Transverse colon (tissue), 4 donors: ENCODE data around the gene MVD. TPM values are rescaled to one million over a fixed set of nuclear protein-coding genes. Genes with fewer than 3 reads are reported as not detected.
A peak's percentile ranks its signal among the peaks of the same experiment; 100 is the strongest.

Source experiments
- DNase-seq: peaks from one replicate; pipeline ENCODE4 v3.0.0-alpha.2; 2019
- H3K27ac ChIP-seq, 4 donors: fragments of 200-600 bp; sonication (generic); 2 replicates each; pipeline ENCODE4 v1.5.1; 2016 to 2018; ENCODE audit warnings: inconsistent platforms in 4 of 4
- H3K27me3 ChIP-seq: fragments of 200-600 bp; sonication (generic); 2 replicates; pipeline ENCODE4 v1.5.1; 2017; ENCODE audit warnings: inconsistent platforms
- H3K36me3 ChIP-seq, 4 donors: fragments of 200-600 bp; sonication (generic); 2 replicates each; pipeline ENCODE4 v1.5.1; 2017 to 2019; ENCODE audit warnings: inconsistent platforms in 4 of 4
- H3K4me1 ChIP-seq, 4 donors: fragments of 200-600 bp; sonication (generic); 2 replicates each; pipeline ENCODE4 v1.5.1; 2017 to 2020; ENCODE audit warnings: inconsistent platforms in 4 of 4
- H3K4me3 ChIP-seq, 4 donors: fragments of 200-600 bp; sonication (generic); 1 replicate in 1 of 4; 2 replicates in 3 of 4; pipeline versions ENCODE4 v1.5.1 to v1.6.1; 2017 to 2019; ENCODE audit warnings: inconsistent platforms in 4 of 4
- H3K9me3 ChIP-seq, 2 donors: fragments of 200-600 bp; sonication (generic); 2 replicates each; pipeline ENCODE4 v1.5.1; 2017 to 2019; ENCODE audit warnings: inconsistent platforms in 2 of 2
- EP300 ChIP-seq: sonication (generic); formaldehyde crosslinking; IDR thresholded peaks from one replicate; pipeline ENCODE4 v1.6.1; 2017; ENCODE audit warnings: antibody characterized with exemption, low read depth
- POLR2A ChIP-seq: fragments of 450-650 bp; IDR thresholded peaks from one replicate; pipeline ENCODE4 v1.6.1; 2016; ENCODE audit warnings: antibody characterized with exemption, mild to moderate bottlenecking, moderate library complexity
- POLR2AphosphoS5 ChIP-seq, 3 donors: sonication (generic); formaldehyde crosslinking; IDR thresholded peaks; one replicate each; pipeline ENCODE4 v1.6.1; 2016; ENCODE audit warnings: antibody characterized with exemption in 3 of 3
- WGBS, 2 donors: methylation state at CpG; one replicate each; pipeline ENCODE4 v1.1.5; 2018; ENCODE audit warnings: low coverage in 1 of 2; 5-methylcytosine and 5-hydroxymethylcytosine counted together
- in situ Hi-C, 4 donors: fragments of 200-750 bp; cut with MboI; loops; one replicate each; pipeline versions ENCODE4 v1.15.0 to v1.15.1; 2017; ENCODE audit warnings: low sequenced_read_pairs in 3 of 4, low pct_ligation_motif_present in 1 of 4, low pct_unique_long_range_greater_than_20kb in 1 of 4
- intact Hi-C: fragments of 100-400 bp; cut with DNase I; formaldehyde crosslinking; loops from one replicate; pipeline ENCODE4 v1.15.1; 2023; ENCODE audit warnings: low total_unique reads
- total RNA-seq, 4 donors: library from RNA; depleted of rRNA; stranded (reverse); fragments of >200 nt; gene quantifications; one replicate each; pipeline ENCODE4 v1.1.0, GENCODE V29; 2016
- TF ChIP-seq, protein P1 (sequence below), 5 experiments: fragments of 200-600 bp in 3 of 5; fragments of 450-650 bp in 2 of 5; sonication (generic) in 3 of 5; IDR thresholded peaks; 1 replicate in 2 of 5; 2 replicates in 3 of 5; pipeline ENCODE4 v1.5.1; 2016 to 2017; ENCODE audit warnings: antibody characterized with exemption in 5 of 5, inconsistent platforms in 3 of 5, mild to moderate bottlenecking in 2 of 5, moderate library complexity in 1 of 5

Gene MVD
- total RNA-seq, 4 donors from 2014 or later, result 20.5 to 75.6 (median 47.3) TPM

GRCh38 chr16:88617268-88618031, 45.4 kb downstream of the MVD start:
- TF ChIP-seq POLR2AphosphoS5 (IDR thresholded peaks at IDR 0.05), result peak in 1 of 3 donors; percentile 30
- no peak for TF ChIP-seq POLR2A
- TF ChIP-seq, protein P1, sequence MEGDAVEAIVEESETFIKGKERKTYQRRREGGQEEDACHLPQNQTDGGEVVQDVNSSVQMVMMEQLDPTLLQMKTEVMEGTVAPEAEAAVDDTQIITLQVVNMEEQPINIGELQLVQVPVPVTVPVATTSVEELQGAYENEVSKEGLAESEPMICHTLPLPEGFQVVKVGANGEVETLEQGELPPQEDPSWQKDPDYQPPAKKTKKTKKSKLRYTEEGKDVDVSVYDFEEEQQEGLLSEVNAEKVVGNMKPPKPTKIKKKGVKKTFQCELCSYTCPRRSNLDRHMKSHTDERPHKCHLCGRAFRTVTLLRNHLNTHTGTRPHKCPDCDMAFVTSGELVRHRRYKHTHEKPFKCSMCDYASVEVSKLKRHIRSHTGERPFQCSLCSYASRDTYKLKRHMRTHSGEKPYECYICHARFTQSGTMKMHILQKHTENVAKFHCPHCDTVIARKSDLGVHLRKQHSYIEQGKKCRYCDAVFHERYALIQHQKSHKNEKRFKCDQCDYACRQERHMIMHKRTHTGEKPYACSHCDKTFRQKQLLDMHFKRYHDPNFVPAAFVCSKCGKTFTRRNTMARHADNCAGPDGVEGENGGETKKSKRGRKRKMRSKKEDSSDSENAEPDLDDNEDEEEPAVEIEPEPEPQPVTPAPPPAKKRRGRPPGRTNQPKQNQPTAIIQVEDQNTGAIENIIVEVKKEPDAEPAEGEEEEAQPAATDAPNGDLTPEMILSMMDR (IDR thresholded peaks at IDR 0.05), result no peak
- TF ChIP-seq EP300, result no peak
- intact Hi-C loops (no loop called here), in situ Hi-C loops (no loop called here)
- DNase-seq, result peak; percentile 53
- H3K4me3 ChIP-seq, result no peak overlapping the region
- 73 to 75% methylated on average over 3 to 20 of the region's 20 CpGs for WGBS, 2 donors
- H3K9me3 ChIP-seq, result no peaks in the 10 kb centered on the region
- H3K27ac ChIP-seq, result peak overlapping the region in 3 of 4 donors; percentile 52 to 80 (median 64)
- H3K36me3 ChIP-seq, result peaks cover 0 to 6% (median 2%) of the 10 kb centered on the region in 4 donors
- no peaks in the 10 kb centered on the region for H3K27me3 ChIP-seq
- peaks cover 14 to 44% (median 29%) of the 10 kb centered on the region in 4 donors for H3K4me1 ChIP-seq

GRCh38 chr16:88616736-88617135, 46.2 kb downstream of the MVD start:
- DNase-seq, result no peak
- H3K27me3 ChIP-seq, result no peaks in the 10 kb centered on the region
- in situ Hi-C loops, result no loop called here
- intact Hi-C loops, result no loop called here
- TF ChIP-seq POLR2AphosphoS5 (IDR thresholded peaks at IDR 0.05) (no peak), EP300 (no peak), POLR2A (no peak)
- TF ChIP-seq, protein P1 (IDR thresholded peaks at IDR 0.05), result no peak
- H3K36me3 ChIP-seq, result peaks cover 0 to 7% (median 1%) of the 10 kb centered on the region in 4 donors
- H3K9me3 ChIP-seq, result no peaks in the 10 kb centered on the region
- H3K27ac ChIP-seq, result peak overlapping the region; percentile 40 to 80 (median 54)
- WGBS, 2 donors, result 89% methylated on average over 12 of the region's 12 CpGs; no CpG with 5 or more reads in 1 of the 2 donors
- H3K4me3 ChIP-seq, result no peak overlapping the region
- H3K4me1 ChIP-seq, result peaks cover 14 to 44% (median 29%) of the 10 kb centered on the region in 4 donors

DNA sequence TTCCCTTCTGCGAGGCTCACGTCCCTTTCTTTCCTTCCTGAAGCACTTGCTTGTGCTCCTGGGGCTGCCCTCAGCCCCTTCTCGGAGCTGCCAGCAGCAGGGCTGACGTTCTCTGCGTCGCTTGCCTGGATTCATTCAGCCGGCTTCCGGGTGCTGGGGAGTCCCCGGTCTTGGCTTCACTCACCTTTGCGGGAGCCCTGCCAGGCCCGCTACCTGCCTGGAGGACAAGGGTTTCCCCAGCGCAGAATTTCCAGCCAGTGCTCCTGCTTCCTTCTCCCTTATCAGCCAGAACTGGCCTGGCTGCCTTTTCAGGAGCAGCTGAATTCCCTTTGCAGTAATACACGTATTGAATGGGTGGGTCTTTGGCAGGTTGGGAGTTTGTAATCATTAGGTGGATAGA, 46.6 kb downstream of the MVD start:
- intact Hi-C loops, result no loop called here
- in situ Hi-C loops, result no loop called here
- peak; percentile 87 for DNase-seq
- TF ChIP-seq POLR2A (no peak), POLR2AphosphoS5 (IDR thresholded peaks at IDR 0.05) (peak in 2 of 3 donors; percentile 9 to 33)
- Histone ChIP-seq H3K9me3 (no peaks in the 10 kb centered on the region), H3K27ac (peak overlapping the region; percentile 40 to 80 (median 54)), H3K4me3 (no peak overlapping the region), H3K4me1 (peaks cover 14 to 44% (median 29%) of the 10 kb centered on the region in 4 donors), H3K27me3 (no peaks in the 10 kb centered on the region), H3K36me3 (peaks cover 0 to 7% (median 3%) of the 10 kb centered on the region in 4 donors)
- 55 to 68% methylated on average over 2 to 13 of the region's 13 CpGs for WGBS, 2 donors

DNA sequence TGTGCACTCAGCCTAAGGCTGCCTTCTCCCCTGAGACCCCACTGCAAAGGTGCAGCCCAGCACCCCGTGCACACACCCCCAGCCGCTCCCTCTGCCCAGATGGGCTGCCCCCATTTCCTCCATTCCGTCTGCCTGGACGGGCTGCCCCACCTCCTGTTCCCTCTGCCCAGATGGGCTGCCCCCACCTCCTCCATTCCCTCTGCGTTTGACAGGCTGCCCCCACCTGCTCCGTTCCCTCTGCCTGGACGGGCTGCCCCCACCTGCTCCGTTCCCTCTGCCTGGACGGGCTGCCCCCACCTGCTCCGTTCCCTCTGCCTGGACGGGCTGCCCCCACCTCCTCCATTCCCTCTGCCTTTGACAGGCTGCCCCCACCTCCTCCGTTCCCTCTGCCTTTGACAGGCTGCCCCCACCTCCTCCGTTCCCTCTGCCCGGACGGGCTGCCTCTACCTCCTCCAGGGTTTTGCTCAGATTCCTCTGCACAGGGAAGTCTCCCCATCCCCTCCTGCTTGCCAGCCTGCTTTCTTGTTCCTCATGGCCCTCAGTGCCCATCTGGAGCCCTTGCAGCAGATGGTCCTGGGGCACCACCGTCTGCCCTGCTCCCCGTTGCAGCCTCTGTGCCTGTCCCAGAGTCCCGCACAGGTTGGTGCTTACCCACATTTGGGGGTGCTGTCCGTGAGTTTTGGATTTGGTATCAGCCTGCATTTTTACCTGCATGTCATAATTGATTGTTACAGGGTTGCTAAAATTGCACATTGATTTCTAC, 47.9 kb downstream of the MVD start:
- H3K27me3 ChIP-seq, result no peaks in the 10 kb centered on the region
- peak overlapping the region in 1 of 4 donors; percentile 80 for H3K27ac ChIP-seq
- 80 to 94% methylated on average over 2 to 19 of the region's 19 CpGs for WGBS, 2 donors
- H3K4me3 ChIP-seq, result no peak overlapping the region
- no peak for DNase-seq
- H3K36me3 ChIP-seq, result peaks cover 0 to 16% (median 4%) of the 10 kb centered on the region in 4 donors
- H3K9me3 ChIP-seq, result no peaks in the 10 kb centered on the region
- intact Hi-C loops (no loop called here), in situ Hi-C loops (no loop called here)
- peaks cover 14 to 43% (median 29%) of the 10 kb centered on the region in 4 donors for H3K4me1 ChIP-seq
- no peak for TF ChIP-seq EP300
- TF ChIP-seq POLR2AphosphoS5 (IDR thresholded peaks at IDR 0.05), result no peak
- no peak for TF ChIP-seq POLR2A
- TF ChIP-seq, protein P1 (IDR thresholded peaks at IDR 0.05), result no peak
